PC-9 (cell line): ENCODE measurements around the gene FOXJ1.

Experiments used
- CTCF ChIP-seq: fragments of 200-600 bp; sonication (generic); conservative IDR thresholded peaks from 2 replicates; pipeline ENCODE4 v1.6.1; 2017; ENCODE audit warnings: mixed run types, antibody characterized with exemption, mild to moderate bottlenecking, moderate library complexity
- EZH2 ChIP-seq: fragments of 200-600 bp; sonication (generic); IDR thresholded peaks from 2 replicates; pipeline ENCODE4 v1.8.0; 2017; ENCODE audit warnings: antibody characterized with exemption, low read depth

GRCh38 chr17:76086384-76086783, 54.7 kb downstream of the FOXJ1 start:
- no peak for TF ChIP-seq CTCF
- TF ChIP-seq EZH2: no peak
